Peyer's patch (tissue), 4 donors: ENCODE data around the gene RASA1. TPM values are rescaled to one million over a fixed set of nuclear protein-coding genes. Genes with fewer than 3 reads are reported as not detected.

ENCODE experiments used
- DNase-seq, 3 donors: peaks; one replicate each; pipeline ENCODE4 v3.0.0-alpha.2; 2017 to 2019
- H3K27ac ChIP-seq, 4 donors: fragments of 200-600 bp; sonication (generic); one replicate each; pipeline ENCODE4 v1.5.1; 2016 to 2019
- H3K27me3 ChIP-seq, 2 donors: fragments of 200-600 bp; sonication (generic); one replicate each; pipeline ENCODE4 v1.5.1; 2019
- H3K36me3 ChIP-seq, 3 donors: fragments of 200-600 bp; sonication (generic); one replicate each; pipeline ENCODE4 v1.5.1; 2016 to 2019
- H3K4me1 ChIP-seq, 4 donors: fragments of 200-600 bp; sonication (generic); one replicate each; pipeline ENCODE4 v1.5.1; 2016 to 2019
- H3K4me3 ChIP-seq, 4 donors: fragments of 200-600 bp; sonication (generic); 1 replicate in 3 of 4; 2 replicates in 1 of 4; pipeline ENCODE4 v1.5.1; 2016 to 2019; ENCODE audit warnings: mild to moderate bottlenecking in 1 of 4
- H3K9me3 ChIP-seq, 4 donors: fragments of 200-600 bp; sonication (generic); one replicate each; pipeline ENCODE4 v1.5.1; 2016 to 2019; ENCODE audit warnings: mild to moderate bottlenecking in 1 of 4
- CTCF ChIP-seq, 6 experiments: fragments of 450-650 bp in 4 of 6; fragments of 200-600 bp in 2 of 6; sonication (generic) in 1 of 6; IDR thresholded peaks; one replicate each; pipeline ENCODE4 v1.5.1; 2017 to 2019; ENCODE audit warnings: antibody characterized with exemption in 6 of 6, mild to moderate bottlenecking in 3 of 6, moderate library complexity in 1 of 6
- POLR2A ChIP-seq, 2 donors: fragments of 450-650 bp; IDR thresholded peaks; one replicate each; pipeline ENCODE4 v1.5.1; 2017; ENCODE audit warnings: antibody characterized with exemption in 2 of 2, mild to moderate bottlenecking in 2 of 2, moderate library complexity in 2 of 2
- total RNA-seq, 4 donors: library from RNA; depleted of rRNA; stranded (reverse); fragments of >200 nt; gene quantifications; one replicate each; pipeline ENCODE4 v1.1.0, GENCODE V29; 2016

The RASA1 gene
- total RNA-seq, 4 donors from 2014 or later = 20.9 to 52.0 (median 23.5) TPM

- Histone ChIP-seq H3K27ac (no peak overlapping the region), H3K27me3 (no peaks in the 10 kb centered on the region), H3K36me3 (no peaks in the 10 kb centered on the region), H3K9me3 (no peaks in the 10 kb centered on the region), H3K4me1 (no peaks in the 10 kb centered on the region), H3K4me3 (no peak overlapping the region)
- no peak for TF ChIP-seq CTCF (IDR thresholded peaks at IDR 0.05)
- no peak for TF ChIP-seq POLR2A (IDR thresholded peaks at IDR 0.05)
- no peak for DNase-seq
These were observed 153.6 kb downstream of the RASA1 start for GRCh38 chr5:87421307-87421706.

- Histone ChIP-seq H3K9me3 (no peaks in the 10 kb centered on the region), H3K4me3 (no peak overlapping the region), H3K27me3 (no peaks in the 10 kb centered on the region), H3K27ac (no peak overlapping the region), H3K36me3 (no peaks in the 10 kb centered on the region), H3K4me1 (no peaks in the 10 kb centered on the region)
- no peak for DNase-seq
- TF ChIP-seq CTCF (IDR thresholded peaks at IDR 0.05) (no peak), POLR2A (IDR thresholded peaks at IDR 0.05) (no peak)
These were observed 156.1 kb downstream of the RASA1 start for GRCh38 chr5:87423755-87424154.

- no peak for TF ChIP-seq POLR2A (IDR thresholded peaks at IDR 0.05)
- no peak for TF ChIP-seq CTCF (IDR thresholded peaks at IDR 0.05)
- H3K4me1 ChIP-seq = no peaks in the 10 kb centered on the region
- no peak for DNase-seq
These were observed 163.3 kb downstream of the RASA1 start for GRCh38 chr5:87430863-87431457.

GRCh38 chr5:87432460-87432859, 164.8 kb downstream of the RASA1 start:
- no peaks in the 10 kb centered on the region for H3K9me3 ChIP-seq
- no peak overlapping the region for H3K27ac ChIP-seq
- H3K4me1 ChIP-seq = no peaks in the 10 kb centered on the region
- H3K4me3 ChIP-seq = no peak overlapping the region
- TF ChIP-seq POLR2A (IDR thresholded peaks at IDR 0.05) (no peak), CTCF (IDR thresholded peaks at IDR 0.05) (no peak)
- no peaks in the 10 kb centered on the region for H3K27me3 ChIP-seq
- no peaks in the 10 kb centered on the region for H3K36me3 ChIP-seq
- no peak for DNase-seq

More at GRCh38 chr5:87430863-87431457, 163.3 kb downstream of the RASA1 start:
- Histone ChIP-seq H3K27ac (no peak overlapping the region), H3K9me3 (no peaks in the 10 kb centered on the region), H3K4me3 (no peak overlapping the region), H3K36me3 (no peaks in the 10 kb centered on the region), H3K27me3 (no peaks in the 10 kb centered on the region)

GRCh38 chr5:87433945-87434344, 166.3 kb downstream of the RASA1 start:
- TF ChIP-seq CTCF (IDR thresholded peaks at IDR 0.05) = no peak
- no peaks in the 10 kb centered on the region for H3K9me3 ChIP-seq
- H3K4me1 ChIP-seq = no peaks in the 10 kb centered on the region

GRCh38 chr5:87434461-87434860, 166.8 kb downstream of the RASA1 start:
- no peaks in the 10 kb centered on the region for H3K4me1 ChIP-seq
- H3K4me3 ChIP-seq = no peak overlapping the region
- no peaks in the 10 kb centered on the region for H3K9me3 ChIP-seq
- no peak overlapping the region for H3K27ac ChIP-seq
- DNase-seq = no peak
- H3K27me3 ChIP-seq = no peaks in the 10 kb centered on the region
- TF ChIP-seq POLR2A (IDR thresholded peaks at IDR 0.05) = no peak
- no peak for TF ChIP-seq CTCF (IDR thresholded peaks at IDR 0.05)
- no peaks in the 10 kb centered on the region for H3K36me3 ChIP-seq

More at GRCh38 chr5:87433945-87434344, 166.3 kb downstream of the RASA1 start:
- H3K4me3 ChIP-seq = no peak overlapping the region
- no peak for DNase-seq
- no peaks in the 10 kb centered on the region for H3K36me3 ChIP-seq
- no peak overlapping the region for H3K27ac ChIP-seq
- H3K27me3 ChIP-seq = no peaks in the 10 kb centered on the region
